Body of pancreas (tissue), 4 donors: ENCODE measurements around the gene SH3PXD2B.

ENCODE experiments used
- CTCF ChIP-seq, 7 experiments: fragments of 450-650 bp in 4 of 7; fragments of 200-600 bp in 3 of 7; sonication (generic) in 3 of 7; IDR thresholded peaks; one replicate each; pipeline ENCODE4 v1.5.1; 2016 to 2019; ENCODE audit warnings: antibody characterized with exemption in 7 of 7
- POLR2A ChIP-seq, 3 donors: fragments of 450-650 bp; IDR thresholded peaks; one replicate each; pipeline ENCODE4 v1.6.1; 2016; ENCODE audit warnings: antibody characterized with exemption in 3 of 3, mild to moderate bottlenecking in 2 of 3

DNA sequence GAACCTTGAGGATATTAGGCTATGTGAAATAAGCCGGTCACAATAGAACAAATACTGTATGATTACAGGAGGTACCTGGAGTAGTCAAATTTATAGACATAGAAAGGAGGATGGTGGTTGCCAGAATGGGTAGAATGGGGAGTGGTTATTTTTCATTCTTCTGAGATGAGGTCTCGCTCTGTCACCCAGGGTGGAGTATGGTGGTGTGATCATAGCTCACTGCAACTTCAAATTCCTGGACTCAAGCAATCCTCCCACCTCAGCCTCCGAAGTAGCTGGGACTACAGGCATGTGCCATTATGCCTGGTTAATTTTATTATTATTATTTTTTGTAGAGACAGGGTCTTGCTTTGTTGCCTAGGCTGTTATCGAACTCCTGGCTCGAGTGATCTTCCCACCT is 27.1 kb downstream of the SH3PXD2B start:
- TF ChIP-seq POLR2A (IDR thresholded peaks at IDR 0.05) (no peak), CTCF (IDR thresholded peaks at IDR 0.05) (no peak)
